Ectodermal cell (in vitro differentiated cells): ENCODE measurements around the gene CA10.

Source experiments
- H3K27ac ChIP-seq: 2 replicates; pipeline ENCODE4 v1.7.0; 2013; ENCODE audit warnings: mild to moderate bottlenecking, low read depth, low read length; ENCODE audit not compliant: insufficient read depth, poor library complexity, severe bottlenecking
- H3K27me3 ChIP-seq: 2 replicates; pipeline ENCODE4 v1.7.0; 2013; ENCODE audit warnings: mild to moderate bottlenecking, low read length; ENCODE audit not compliant: insufficient read depth, control insufficient read depth, poor library complexity, severe bottlenecking
- H3K36me3 ChIP-seq: one replicate; pipeline ENCODE4 v1.7.0; 2013; ENCODE audit warnings: low read length; ENCODE audit not compliant: control insufficient read depth, insufficient read depth
- H3K4me1 ChIP-seq: one replicate; pipeline ENCODE4 v1.7.0; 2013; ENCODE audit warnings: low read length; ENCODE audit not compliant: control insufficient read depth, insufficient read depth
- H3K4me3 ChIP-seq: 2 replicates; pipeline ENCODE4 v1.7.0; 2013; ENCODE audit warnings: low read depth, low read length, control low read depth; ENCODE audit not compliant: insufficient read depth
- H3K9me3 ChIP-seq: 2 replicates; pipeline ENCODE4 v1.7.0; 2013; ENCODE audit warnings: mild to moderate bottlenecking, low read length, moderate library complexity; ENCODE audit not compliant: control insufficient read depth
- WGBS, 2 experiments: methylation state at CpG; one replicate each; pipeline ENCODE4 v1.1.7; 2013; ENCODE audit warnings: missing lambda C conversion rate in 2 of 2; 5-methylcytosine and 5-hydroxymethylcytosine counted together

CA10 gene

GRCh38 chr17:51687887-51688286 is 470.6 kb downstream of the CA10 start:
- WGBS, 2 experiments = 95 to 100% methylated on average over 1 to 3 of the region's 3 CpGs
- no peak overlapping the region for H3K27ac ChIP-seq

GRCh38 chr17:51685287-51685909 is 473.1 kb downstream of the CA10 start:
- 82% methylated on average over 2 of the region's 2 CpGs for WGBS, 2 experiments
- Histone ChIP-seq H3K27me3 (no peaks in the 10 kb centered on the region), H3K9me3 (no peaks in the 10 kb centered on the region), H3K27ac (no peak overlapping the region), H3K36me3 (no peaks in the 10 kb centered on the region), H3K4me1 (no peaks in the 10 kb centered on the region), H3K4me3 (no peak overlapping the region)

More at GRCh38 chr17:51687887-51688286, 470.6 kb downstream of the CA10 start:
- no peaks in the 10 kb centered on the region for H3K9me3 ChIP-seq
- no peaks in the 10 kb centered on the region for H3K4me1 ChIP-seq
- no peaks in the 10 kb centered on the region for H3K36me3 ChIP-seq
- H3K4me3 ChIP-seq = no peak overlapping the region
- no peaks in the 10 kb centered on the region for H3K27me3 ChIP-seq

GRCh38 chr17:51684214-51684613 is 474.3 kb downstream of the CA10 start:
- no peak overlapping the region for H3K27ac ChIP-seq
- no peaks in the 10 kb centered on the region for H3K4me1 ChIP-seq
- H3K4me3 ChIP-seq = no peak overlapping the region
- no peaks in the 10 kb centered on the region for H3K9me3 ChIP-seq
- 25 to 50% methylated on average over 2 to 5 of the region's 5 CpGs for WGBS, 2 experiments
- no peaks in the 10 kb centered on the region for H3K36me3 ChIP-seq
- H3K27me3 ChIP-seq = no peaks in the 10 kb centered on the region

DNA sequence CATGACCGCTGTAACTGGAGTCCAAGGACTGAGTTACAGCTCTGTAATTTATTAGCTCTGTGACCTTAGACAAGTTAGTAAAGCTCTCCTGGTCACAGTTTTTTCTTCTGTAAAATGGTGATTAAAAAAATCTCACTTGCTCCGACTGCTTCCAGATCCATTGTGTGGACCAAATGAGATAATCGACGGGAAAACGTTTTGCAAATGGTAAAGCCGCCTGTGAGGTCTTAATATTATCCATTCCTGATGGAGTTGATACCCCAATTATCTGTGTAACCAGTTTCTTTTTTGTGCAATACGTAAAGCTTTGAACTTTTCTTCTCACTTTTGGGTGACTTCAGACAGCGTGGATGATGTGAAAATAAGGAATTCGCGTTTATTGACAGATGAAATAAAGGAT is 475.2 kb downstream of the CA10 start:
- no peak overlapping the region for H3K4me3 ChIP-seq
- H3K27me3 ChIP-seq = no peaks in the 10 kb centered on the region
- no peaks in the 10 kb centered on the region for H3K4me1 ChIP-seq
- no peak overlapping the region for H3K27ac ChIP-seq
- H3K9me3 ChIP-seq = no peaks in the 10 kb centered on the region
- WGBS, 2 experiments = 95 to 96% methylated on average over 10 of the region's 10 CpGs
- no peaks in the 10 kb centered on the region for H3K36me3 ChIP-seq

DNA sequence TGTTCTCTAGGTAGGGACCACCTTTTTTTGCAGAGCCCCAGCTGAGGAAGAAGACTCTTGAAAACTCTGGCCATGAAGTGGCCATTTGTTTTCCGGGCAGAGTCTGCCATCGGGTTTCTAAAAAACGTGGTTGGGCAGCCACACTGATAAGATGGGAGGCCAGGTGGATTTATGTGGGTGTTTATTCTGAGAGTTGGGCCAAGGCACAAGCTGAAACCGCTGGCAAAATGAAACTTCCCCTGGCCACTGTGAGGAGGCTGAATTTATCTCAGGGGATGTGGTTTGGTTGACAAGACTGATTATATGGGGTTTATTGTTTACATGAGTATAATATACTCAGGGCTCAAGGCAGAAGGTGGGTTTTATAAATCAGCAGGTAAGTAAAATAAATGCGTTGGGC is 476.4 kb downstream of the CA10 start:
- H3K27ac ChIP-seq = no peak overlapping the region
- no peaks in the 10 kb centered on the region for H3K27me3 ChIP-seq
- no peak overlapping the region for H3K4me3 ChIP-seq
- no peaks in the 10 kb centered on the region for H3K9me3 ChIP-seq
- WGBS, 2 experiments = 89 to 95% methylated on average over 5 of the region's 5 CpGs
- H3K4me1 ChIP-seq = no peaks in the 10 kb centered on the region
- H3K36me3 ChIP-seq = no peaks in the 10 kb centered on the region

DNA sequence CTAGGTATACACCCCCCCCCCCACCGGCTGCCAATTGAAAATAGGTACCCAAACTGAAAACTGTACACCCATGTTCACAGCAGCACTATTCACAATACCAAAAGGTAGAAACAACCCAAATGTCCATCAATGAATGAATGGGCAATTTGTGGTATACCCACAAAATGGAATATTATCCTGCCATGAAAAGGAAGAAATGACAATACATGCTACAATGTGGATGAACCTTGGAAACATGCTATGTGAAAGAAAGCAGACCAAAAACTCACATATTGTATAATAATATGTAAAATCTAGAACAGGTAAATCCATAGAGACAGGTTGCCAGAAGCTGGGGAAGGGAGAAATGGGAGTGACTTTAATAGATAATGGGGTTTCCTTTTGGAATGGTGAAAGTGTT is 480.6 kb downstream of the CA10 start:
- no peaks in the 10 kb centered on the region for H3K9me3 ChIP-seq
- WGBS, 2 experiments = 91 to 94% methylated on average over 1 of the region's 1 CpG
- H3K4me1 ChIP-seq = no peaks in the 10 kb centered on the region
- H3K27ac ChIP-seq = no peak overlapping the region
- H3K36me3 ChIP-seq = no peaks in the 10 kb centered on the region
- no peak overlapping the region for H3K4me3 ChIP-seq
- no peaks in the 10 kb centered on the region for H3K27me3 ChIP-seq

DNA sequence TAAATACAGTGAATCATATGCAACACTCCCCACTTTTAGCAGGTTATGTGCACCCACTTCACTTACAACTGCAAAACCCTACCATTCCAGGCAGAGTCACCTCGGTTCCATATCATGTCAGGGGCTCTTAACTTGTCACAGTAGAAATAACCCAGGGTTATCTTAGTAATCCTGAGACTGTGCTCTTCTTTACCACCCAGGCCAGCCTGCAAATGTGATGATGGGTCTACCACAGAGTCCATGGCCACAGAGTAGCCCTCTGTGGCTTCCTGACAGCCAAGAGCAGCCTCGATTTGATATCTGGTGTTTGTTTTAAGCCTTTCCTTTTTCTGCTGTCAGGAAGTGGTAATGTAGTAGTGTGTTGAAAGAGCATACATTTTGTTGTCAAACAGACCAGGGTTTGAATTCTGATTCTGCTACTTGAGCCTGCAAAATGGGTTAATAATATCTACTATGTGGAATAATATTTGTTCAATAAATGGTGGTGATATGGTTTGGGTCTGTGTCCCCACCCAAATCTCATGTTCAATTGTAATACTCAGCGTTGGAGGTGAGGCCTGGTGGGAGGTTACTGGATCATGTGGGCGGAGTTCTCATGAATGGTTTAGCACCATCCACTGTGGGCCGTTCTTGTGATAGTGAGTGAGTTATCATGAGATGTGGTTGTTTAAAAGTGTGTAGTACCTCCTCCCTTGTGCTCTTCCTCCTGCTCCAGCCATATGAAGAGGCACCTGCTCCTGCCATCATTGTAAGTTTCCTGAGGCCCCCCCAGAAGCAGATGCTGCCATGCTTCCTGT is 481.6 kb downstream of the CA10 start:
- H3K4me3 ChIP-seq = no peak overlapping the region
- H3K4me1 ChIP-seq = no peaks in the 10 kb centered on the region
- H3K9me3 ChIP-seq = no peaks in the 10 kb centered on the region
- no peak overlapping the region for H3K27ac ChIP-seq
- WGBS, 2 experiments = 90 to 92% methylated on average over 5 of the region's 5 CpGs
- H3K36me3 ChIP-seq = no peaks in the 10 kb centered on the region
- no peaks in the 10 kb centered on the region for H3K27me3 ChIP-seq

DNA sequence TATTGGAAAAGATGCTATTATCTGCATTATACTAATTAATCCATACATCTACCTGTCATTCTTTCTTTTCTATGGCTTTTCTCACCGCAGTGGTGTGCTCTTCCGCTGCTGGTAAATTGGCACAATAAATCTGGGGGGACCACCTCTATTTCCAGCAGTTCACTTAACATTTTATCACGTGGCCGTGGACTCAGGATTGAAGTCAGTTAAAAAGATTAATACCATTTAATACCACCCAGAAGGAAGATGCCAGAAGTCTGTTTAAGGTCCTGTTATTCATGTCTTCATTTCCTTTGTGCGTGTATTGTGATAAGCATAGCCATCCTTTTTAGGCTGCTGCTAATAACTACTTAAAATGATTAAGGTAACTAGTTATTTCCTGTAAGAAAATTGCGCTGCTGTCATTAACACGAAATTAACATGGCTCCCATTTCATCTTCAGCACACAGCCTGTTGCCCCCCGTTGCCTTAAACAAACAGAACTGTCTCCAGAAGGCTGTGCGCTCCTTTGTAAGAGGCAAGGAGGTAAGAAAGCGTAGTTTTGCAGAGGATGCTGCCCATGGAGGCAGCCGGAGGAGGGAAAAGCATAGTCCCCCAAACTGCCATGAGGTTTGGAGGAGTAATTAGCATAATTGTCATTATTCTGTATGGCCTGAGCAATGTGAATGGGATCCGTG is 483.8 kb downstream of the CA10 start:
- Histone ChIP-seq H3K27me3 (no peaks in the 10 kb centered on the region), H3K27ac (no peak overlapping the region), H3K4me1 (no peaks in the 10 kb centered on the region), H3K4me3 (no peak overlapping the region), H3K36me3 (no peaks in the 10 kb centered on the region), H3K9me3 (no peaks in the 10 kb centered on the region)
- WGBS, 2 experiments = 86 to 88% methylated on average over 12 of the region's 12 CpGs

DNA sequence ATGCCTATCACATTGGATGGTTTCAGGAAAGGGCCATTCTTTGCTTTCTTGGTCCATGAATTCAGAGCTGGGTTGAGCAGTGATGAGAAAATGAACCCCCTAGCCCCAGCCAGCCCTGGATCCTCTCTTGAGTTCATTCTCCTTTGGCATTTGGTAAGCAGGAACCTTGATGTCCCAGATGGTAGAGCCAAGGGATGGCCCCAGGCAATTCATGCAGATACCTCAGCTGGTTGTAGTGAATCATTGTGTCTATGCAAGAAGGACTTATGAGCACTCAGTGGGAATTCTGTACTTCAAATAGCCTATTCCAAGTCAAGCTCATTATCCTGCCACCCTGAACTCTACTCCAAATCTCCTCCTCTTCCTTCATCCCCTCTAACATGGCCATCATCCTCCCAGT is 485.4 kb downstream of the CA10 start:
- Histone ChIP-seq H3K4me1 (no peaks in the 10 kb centered on the region), H3K36me3 (no peaks in the 10 kb centered on the region), H3K9me3 (no peaks in the 10 kb centered on the region), H3K4me3 (no peak overlapping the region), H3K27me3 (no peaks in the 10 kb centered on the region), H3K27ac (no peak overlapping the region)

DNA sequence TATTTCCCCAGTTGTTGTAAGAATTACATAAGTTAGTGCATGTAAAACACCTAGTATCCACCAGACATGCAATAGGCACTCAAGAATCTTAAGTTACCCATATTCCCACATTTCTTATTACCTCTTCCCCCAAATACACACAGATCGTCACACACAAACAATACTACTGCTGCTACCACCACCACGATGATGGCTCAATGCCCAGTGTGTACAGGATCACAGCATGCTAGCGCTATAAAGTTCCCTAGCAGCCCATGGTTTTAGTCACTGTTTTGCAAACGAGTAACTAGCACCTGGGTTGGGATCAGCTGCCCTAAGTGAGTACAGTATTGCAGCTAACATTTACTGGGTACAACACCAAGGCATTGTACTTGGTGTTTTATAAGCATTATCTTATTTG is 486.4 kb downstream of the CA10 start:
- Histone ChIP-seq H3K36me3 (no peaks in the 10 kb centered on the region), H3K27me3 (no peaks in the 10 kb centered on the region), H3K4me1 (no peaks in the 10 kb centered on the region), H3K27ac (no peak overlapping the region), H3K4me3 (no peak overlapping the region), H3K9me3 (no peaks in the 10 kb centered on the region)
- 86 to 94% methylated on average over 4 of the region's 4 CpGs for WGBS, 2 experiments
